Stimulated activated CD4-positive, alpha-beta T cell treated with anti-CD3 and anti-CD28 coated beads, Interleukin-1b, Interleukin-23, amount 100 ng/mL, for 24 hours (primary cell): Measurements from ENCODE around the gene CCL7.
"Not testable (repeated sequence)": the region's sequence is repeated elsewhere in the genome, so short reads cannot be mapped to it uniquely, and the experiment has no call there.

Experiments used
- DNase-seq, 4 experiments: peaks; one replicate each; pipeline ENCODE4 v3.0.0-alpha.2; 2020; ENCODE audit warnings: low read depth in 4 of 4, low spot score in 1 of 4

Gene CCL7

DNA sequence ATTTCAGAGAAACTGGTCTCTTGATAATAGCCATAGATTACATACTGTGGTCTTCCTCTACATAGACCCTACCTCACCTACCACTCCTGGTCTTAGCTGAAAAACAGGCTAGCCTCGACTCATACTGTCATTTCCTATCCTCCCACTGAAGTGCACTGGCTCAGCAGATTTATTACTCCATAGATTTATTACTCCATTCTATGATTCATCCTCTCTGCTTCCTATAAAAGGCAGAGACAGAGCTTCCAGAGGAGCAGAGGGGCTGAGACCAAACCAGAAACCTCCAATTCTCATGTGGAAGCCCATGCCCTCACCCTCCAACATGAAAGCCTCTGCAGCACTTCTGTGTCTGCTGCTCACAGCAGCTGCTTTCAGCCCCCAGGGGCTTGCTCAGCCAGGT is at the start of gene CCL7:
CCL7 (plus strand) TSS at position 253 of the 400 bp plus-strand sequence; CDS start at position 323, 70 bp downstream.
- DNase-seq = no peak

- no peak for DNase-seq
Measured at GRCh38 chr17:34220752-34221395, 49.1 kb upstream of the CCL7 start.

GRCh38 chr17:34221411-34221810 is 48.6 kb upstream of the CCL7 start:
- DNase-seq = no peak

GRCh38 chr17:34222722-34223497 is 47.1 kb upstream of the CCL7 start:
- DNase-seq = no peak

- DNase-seq = no peak
Measured at GRCh38 chr17:34225046-34225445, 45.0 kb upstream of the CCL7 start.

GRCh38 chr17:34226011-34226743 is 43.8 kb upstream of the CCL7 start:
- no peak for DNase-seq

DNA sequence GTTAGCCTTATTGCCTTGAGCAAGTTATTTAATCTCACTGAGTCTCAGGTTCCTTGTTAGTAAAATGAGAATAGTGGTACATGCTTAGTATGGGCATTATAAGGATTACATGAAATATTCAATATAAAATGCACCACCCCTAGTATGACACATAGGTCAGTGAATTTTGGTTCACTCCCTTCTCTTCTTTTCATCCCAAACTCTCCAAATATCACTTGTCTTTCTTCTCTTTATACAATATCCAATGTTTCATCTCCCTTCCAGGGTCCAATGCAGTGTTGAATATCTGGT is 43.3 kb upstream of the CCL7 start:
- no peak for DNase-seq

DNA sequence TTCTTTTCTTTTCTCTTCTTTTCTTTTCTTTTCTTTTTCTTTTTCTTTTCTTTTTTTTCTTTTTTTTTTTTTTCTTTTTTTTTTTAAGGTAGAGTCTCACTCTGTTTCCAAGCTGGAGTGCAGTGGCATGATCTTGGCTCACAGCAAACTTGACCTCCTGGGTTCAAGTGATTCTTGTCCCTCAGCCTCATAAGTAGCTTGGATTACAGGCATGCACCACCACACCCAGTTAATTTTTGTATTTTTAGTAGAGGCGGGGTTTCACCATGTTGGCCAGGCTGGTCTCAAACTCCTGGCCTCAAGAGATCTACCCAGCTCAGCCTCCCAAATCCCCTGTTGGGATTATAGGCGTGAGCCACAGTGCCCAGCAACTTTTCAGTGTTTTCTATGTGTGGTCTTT is 42.7 kb upstream of the CCL7 start:
- DNase-seq = not testable (repeated sequence)

DNA sequence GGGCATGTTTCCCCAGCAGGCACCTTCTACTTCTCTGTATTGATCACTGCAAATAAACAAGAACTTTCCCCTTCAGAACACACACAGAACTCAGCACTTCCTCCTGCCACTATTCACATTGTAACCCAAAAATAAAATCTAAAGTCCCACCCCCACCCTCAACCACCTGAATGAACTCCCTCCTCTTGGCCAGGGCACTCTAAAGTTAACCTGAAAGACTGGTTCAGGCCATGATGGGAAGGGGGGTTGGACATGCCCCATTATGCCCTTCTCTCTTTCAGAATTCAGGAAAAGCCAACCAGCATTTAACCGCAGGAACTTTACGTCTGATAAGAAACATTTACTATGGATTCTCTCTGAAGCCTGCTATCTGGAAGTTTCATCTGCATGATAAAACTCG is 42.3 kb upstream of the CCL7 start:
- DNase-seq = no peak

GRCh38 chr17:34228781-34229180 is 41.2 kb upstream of the CCL7 start:
- no peak for DNase-seq

GRCh38 chr17:34230342-34230741 is 39.7 kb upstream of the CCL7 start:
- no peak for DNase-seq

GRCh38 chr17:34234616-34235015 is 35.4 kb upstream of the CCL7 start:
- DNase-seq = no peak

GRCh38 chr17:34235389-34236028 is 34.5 kb upstream of the CCL7 start:
- no peak for DNase-seq

GRCh38 chr17:34236281-34236892 is 33.6 kb upstream of the CCL7 start:
- no peak for DNase-seq

GRCh38 chr17:34237458-34237857 is 32.6 kb upstream of the CCL7 start:
- no peak for DNase-seq

DNA sequence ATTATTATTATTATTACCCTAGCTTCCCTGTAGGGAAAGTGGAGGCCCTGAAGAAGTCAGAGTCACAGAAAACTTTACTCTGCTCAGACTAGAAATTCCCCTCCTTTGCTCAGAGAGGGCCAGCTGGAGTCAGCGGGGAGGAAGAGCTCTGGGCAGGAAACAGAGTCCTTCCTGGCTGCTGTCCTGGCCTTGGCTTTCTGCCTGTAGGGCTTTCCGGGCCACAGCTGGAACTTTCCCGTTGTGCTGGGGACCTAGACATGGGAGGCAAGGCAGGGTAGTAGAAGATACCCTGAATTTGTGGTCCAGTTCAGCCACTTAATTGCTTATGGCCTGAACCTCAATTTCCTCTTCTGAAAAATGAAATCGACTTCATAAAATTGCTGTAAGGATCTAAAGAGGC is 29.0 kb upstream of the CCL7 start:
- no peak for DNase-seq

DNA sequence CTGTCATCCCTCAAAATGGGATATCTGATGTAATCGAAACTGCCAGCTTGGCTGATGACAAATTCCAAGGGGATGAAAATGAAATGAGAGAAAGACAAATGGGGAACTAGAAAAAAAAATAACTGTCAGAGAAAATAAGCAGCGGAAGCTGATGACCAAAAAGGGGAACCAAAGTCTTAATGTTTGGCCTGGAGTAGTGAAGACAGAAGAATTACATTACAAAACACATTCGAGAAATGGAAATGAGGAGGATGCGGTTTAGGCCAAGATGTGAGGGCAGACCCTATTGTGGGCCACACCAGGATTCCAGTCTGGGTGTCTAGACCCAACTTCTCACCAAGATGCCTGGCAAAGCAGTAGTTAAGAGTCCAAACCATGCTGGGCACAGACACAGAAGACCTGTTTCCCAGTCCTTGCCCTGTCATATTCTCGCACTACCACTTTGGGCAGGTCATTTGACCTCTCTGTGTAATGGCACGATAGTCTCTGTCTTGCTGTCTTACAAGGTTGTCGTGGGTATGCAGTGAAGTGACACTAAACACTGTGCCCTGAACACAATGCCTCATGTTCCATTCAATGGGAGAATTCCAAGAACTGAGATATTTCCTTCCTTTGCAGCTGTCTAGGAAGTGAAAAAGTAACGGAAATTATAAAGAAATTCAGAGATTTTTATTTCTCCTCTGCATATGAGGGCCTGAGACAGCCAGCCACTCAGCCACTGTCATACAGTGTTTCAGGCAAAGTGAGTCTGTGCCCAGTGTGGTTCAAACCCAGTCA is 27.2 kb upstream of the CCL7 start:
- no peak for DNase-seq

GRCh38 chr17:34243364-34244320 is 26.4 kb upstream of the CCL7 start:
- no peak for DNase-seq

- DNase-seq = no peak
Measured at GRCh38 chr17:34245351-34245905, 24.6 kb upstream of the CCL7 start.
